DND-41 (cell line): ENCODE data around the gene COL23A1.

Source experiments
- ATAC-seq: fragments of 200-7000 bp; cut with Tn5 transposase; 3 replicates; pipeline ENCODE4 v1.9.1; 2021; ENCODE audit warnings: low read depth; ENCODE audit not compliant: insufficient read depth
- DNase-seq: peaks from one replicate; pipeline ENCODE4 v3.0.0-alpha.2; 2020
- H2AFZ ChIP-seq: 2 replicates; pipeline ENCODE4 v1.6.0; 2012; ENCODE audit warnings: low read depth, low read length
- H3K27ac ChIP-seq: 2 replicates; pipeline ENCODE4 v1.5.1; 2012; ENCODE audit warnings: low read length, inconsistent platforms
- H3K27me3 ChIP-seq: fragments of 200-600 bp; sonication (generic); 2 replicates; pipeline ENCODE4 v1.6.0; 2012; ENCODE audit warnings: low read length, mild to moderate bottlenecking, inconsistent platforms; ENCODE audit not compliant: insufficient read depth, poor library complexity
- H3K36me3 ChIP-seq: 2 replicates; pipeline ENCODE4 v1.5.1; 2012; ENCODE audit warnings: low read length, inconsistent platforms; ENCODE audit not compliant: insufficient read depth
- H3K4me1 ChIP-seq: 2 replicates; pipeline ENCODE4 v1.5.1; 2012; ENCODE audit warnings: mild to moderate bottlenecking, low read length; ENCODE audit not compliant: insufficient read depth
- H3K4me2 ChIP-seq: 2 replicates; pipeline ENCODE4 v1.6.0; 2012; ENCODE audit warnings: mild to moderate bottlenecking, moderate library complexity, low read length, inconsistent platforms; ENCODE audit not compliant: insufficient read depth
- H3K4me3 ChIP-seq, 2 experiments: fragments of 200-600 bp in 1 of 2; shearing (Covaris generic) in 1 of 2; 2 replicates each; pipeline ENCODE4 v1.5.1; 2012 to 2016; ENCODE audit warnings: inconsistent platforms in 2 of 2, low read length in 2 of 2, mild to moderate bottlenecking in 2 of 2, low read depth in 1 of 2, moderate library complexity in 1 of 2
- H3K79me2 ChIP-seq: 2 replicates; pipeline ENCODE4 v1.6.0; 2012; ENCODE audit warnings: low read length, inconsistent platforms; ENCODE audit not compliant: insufficient read depth
- H3K9ac ChIP-seq: 2 replicates; pipeline ENCODE4 v1.6.0; 2012; ENCODE audit warnings: low read depth, mild to moderate bottlenecking, inconsistent platforms, low read length, moderate library complexity
- H3K9me3 ChIP-seq: 2 replicates; pipeline ENCODE4 v1.5.1; 2012; ENCODE audit warnings: low read length, moderate library complexity, mild to moderate bottlenecking, inconsistent platforms; ENCODE audit not compliant: insufficient read depth, severe bottlenecking
- H4K20me1 ChIP-seq: 2 replicates; pipeline ENCODE4 v1.6.0; 2012; ENCODE audit warnings: low read length; ENCODE audit not compliant: insufficient read depth
- CTCF ChIP-seq: IDR thresholded peaks from 2 replicates; pipeline ENCODE4 v1.5.1; 2012; ENCODE audit warnings: borderline replicate concordance, low read length, moderate library complexity, mild to moderate bottlenecking; ENCODE audit not compliant: poor library complexity, severe bottlenecking; ENCODE audit errors: extremely low read depth
- EZH2 ChIP-seq: IDR thresholded peaks from 3 replicates; pipeline ENCODE4 v1.6.1; 2012; ENCODE audit warnings: borderline replicate concordance, low read depth, mild to moderate bottlenecking, moderate library complexity, low read length, inconsistent platforms; ENCODE audit not compliant: severe bottlenecking

COL23A1 gene

GRCh38 chr5:178564397-178564796 lies 25.8 kb downstream of the COL23A1 start:
- TF ChIP-seq EZH2 (no peak), CTCF (no peak)
- Histone ChIP-seq H3K4me3 (no peak overlapping the region), H3K4me1 (peaks cover 16% of the 10 kb centered on the region), H2AFZ (no peak overlapping the region), H3K27me3 (no peaks in the 10 kb centered on the region), H3K27ac (no peak overlapping the region), H3K36me3 (no peaks in the 10 kb centered on the region), H4K20me1 (no peaks in the 10 kb centered on the region), H3K79me2 (no peaks in the 10 kb centered on the region), H3K9ac (no peak overlapping the region), H3K9me3 (no peaks in the 10 kb centered on the region), H3K4me2 (no peak overlapping the region)
- no peak for DNase-seq
- no peak for ATAC-seq

GRCh38 chr5:178563621-178564020 lies 26.6 kb downstream of the COL23A1 start:
- Histone ChIP-seq H3K4me3 (no peak overlapping the region), H3K9me3 (no peaks in the 10 kb centered on the region), H3K4me1 (peaks cover 16% of the 10 kb centered on the region), H3K79me2 (no peaks in the 10 kb centered on the region), H3K27ac (no peak overlapping the region), H4K20me1 (no peaks in the 10 kb centered on the region), H3K27me3 (no peaks in the 10 kb centered on the region), H3K9ac (no peak overlapping the region), H3K36me3 (no peaks in the 10 kb centered on the region), H3K4me2 (no peak overlapping the region), H2AFZ (no peak overlapping the region)
- DNase-seq (no peak), ATAC-seq (no peak)
- TF ChIP-seq CTCF (no peak), EZH2 (no peak)

- H3K27me3 ChIP-seq: no peaks in the 10 kb centered on the region
- no peaks in the 10 kb centered on the region for H3K36me3 ChIP-seq
- 0 out of 2 replicates have a peak overlapping the region, but pooled peaks have one; percentile 7 for H3K4me2 ChIP-seq
- no peak overlapping the region for H3K9ac ChIP-seq
- no peak overlapping the region for H3K4me3 ChIP-seq
- peak; percentile 82 for ATAC-seq
- H3K9me3 ChIP-seq: no peaks in the 10 kb centered on the region
- no peak overlapping the region for H3K27ac ChIP-seq
- H2AFZ ChIP-seq: 0 out of 2 replicates have a peak overlapping the region, but pooled peaks have one; percentile 1
- TF ChIP-seq EZH2 (no peak), CTCF (no peak)
- H3K4me1 ChIP-seq: peaks cover 16% of the 10 kb centered on the region
- H3K79me2 ChIP-seq: no peaks in the 10 kb centered on the region
- no peaks in the 10 kb centered on the region for H4K20me1 ChIP-seq
- peak; percentile 57 for DNase-seq
Observed at GRCh38 chr5:178561746-178562264, 28.4 kb downstream of the COL23A1 start.

GRCh38 chr5:178560911-178561310 lies 29.3 kb downstream of the COL23A1 start:
- no peaks in the 10 kb centered on the region for H3K9me3 ChIP-seq
- no peaks in the 10 kb centered on the region for H4K20me1 ChIP-seq
- no peak for ATAC-seq
- H3K4me2 ChIP-seq: no peak overlapping the region
- no peaks in the 10 kb centered on the region for H3K36me3 ChIP-seq
- no peak for DNase-seq
- H3K27ac ChIP-seq: no peak overlapping the region
- H2AFZ ChIP-seq: no peak overlapping the region
- peaks cover 16% of the 10 kb centered on the region for H3K4me1 ChIP-seq
- H3K27me3 ChIP-seq: no peaks in the 10 kb centered on the region
- no peak overlapping the region for H3K4me3 ChIP-seq
- H3K79me2 ChIP-seq: no peaks in the 10 kb centered on the region
- no peak overlapping the region for H3K9ac ChIP-seq
- no peak for TF ChIP-seq CTCF
- no peak for TF ChIP-seq EZH2
